IMR-90 (cell line): ENCODE data around the gene IL6ST. TPM values are rescaled to one million over a fixed set of nuclear protein-coding genes. Genes with fewer than 3 reads are reported as not detected.

ENCODE experiments used
- ATAC-seq: fragments of 200-7000 bp; cut with Tn5 transposase; 2 replicates; pipeline ENCODE4 v1.9.1; 2020; ENCODE audit warnings: low read depth, mild to moderate bottlenecking, moderate library complexity
- BruUV-seq: library from RNA; stranded (reverse); fragments of 400-500 nt; replicated peaks from 2 replicates; lab custom pipeline; 2021; lab: Mats Ljungman, UMichigan
- CTCF ChIA-PET: fragments of 300-600 bp; formaldehyde crosslinking; extraction: SDS; loops from one replicate; lab custom pipeline; 2021; ENCODE audit warnings: antibody characterized with exemption; lab: Yijun Ruan, JAX
- POLR2A ChIA-PET: fragments of 300-600 bp; sonication (Branson Sonifier 250); formaldehyde crosslinking; loops from one replicate; lab custom pipeline; 2022; ENCODE audit warnings: antibody characterized with exemption; ENCODE audit not compliant: unreplicated experiment; lab: Charles Lee
- DNase-seq: peaks from one replicate; pipeline ENCODE4 v3.0.0; 2013
- H2AFZ ChIP-seq: replicated peaks from 2 replicates; pipeline ENCODE3; 2013; ENCODE audit warnings: low read length, mild to moderate bottlenecking; ENCODE audit not compliant: poor library complexity
- H2AK5ac ChIP-seq: 2 replicates; pipeline ENCODE4 v1.6.1; 2013; ENCODE audit warnings: low read depth, low read length, inconsistent platforms
- H2AK9ac ChIP-seq: replicated peaks from 2 replicates; pipeline ENCODE3; 2013; ENCODE audit warnings: mild to moderate bottlenecking, low read depth, low read length, moderate library complexity; ENCODE audit not compliant: poor library complexity
- H2BK120ac ChIP-seq: 2 replicates; pipeline ENCODE4 v1.6.1; 2013; ENCODE audit warnings: low read depth, low read length, inconsistent platforms
- H2BK15ac ChIP-seq: 3 replicates; pipeline ENCODE4 v1.6.1; 2013; ENCODE audit warnings: low read depth, low read length, inconsistent platforms
- H2BK20ac ChIP-seq: 2 replicates; pipeline ENCODE4 v1.6.1; 2013; ENCODE audit warnings: low read depth, mild to moderate bottlenecking, inconsistent platforms, low read length, moderate library complexity
- H2BK5ac ChIP-seq: 2 replicates; pipeline ENCODE4 v1.6.1; 2013; ENCODE audit warnings: mild to moderate bottlenecking, low read depth, low read length, inconsistent platforms; ENCODE audit not compliant: poor library complexity, severe bottlenecking
- H3K14ac ChIP-seq: replicated peaks from 2 replicates; pipeline ENCODE4 v1.6.1; 2013; ENCODE audit warnings: low read depth, low read length, inconsistent platforms
- H3K18ac ChIP-seq: 2 replicates; pipeline ENCODE4 v1.6.1; 2013; ENCODE audit warnings: low read depth, low read length, control low read depth
- H3K23ac ChIP-seq: 2 replicates; pipeline ENCODE4 v1.6.1; 2013; ENCODE audit warnings: low read depth, low read length, inconsistent platforms
- H3K27ac ChIP-seq: 2 replicates; pipeline ENCODE4 v1.5.1; 2013; ENCODE audit warnings: mild to moderate bottlenecking, control low read depth, low read length; ENCODE audit not compliant: insufficient read depth
- H3K27me3 ChIP-seq: 2 replicates; pipeline ENCODE4 v1.6.1; 2013; ENCODE audit warnings: low read length; ENCODE audit not compliant: control insufficient read depth, insufficient read depth
- H3K36me3 ChIP-seq: 2 replicates; pipeline ENCODE4 v1.6.1; 2013; ENCODE audit warnings: low read length, mixed read lengths; ENCODE audit not compliant: control insufficient read depth, insufficient read depth
- H3K4ac ChIP-seq: 2 replicates; pipeline ENCODE4 v1.6.1; 2013; ENCODE audit warnings: low read depth, low read length, inconsistent platforms
- H3K4me1 ChIP-seq: 2 replicates; pipeline ENCODE4 v1.6.1; 2013; ENCODE audit warnings: low read length, mixed read lengths; ENCODE audit not compliant: control insufficient read depth, insufficient read depth
- H3K4me2 ChIP-seq: 2 replicates; pipeline ENCODE4 v1.6.1; 2013; ENCODE audit warnings: low read depth, mild to moderate bottlenecking, control low read depth, low read length, moderate library complexity
- H3K4me3 ChIP-seq: 2 replicates; pipeline ENCODE4 v1.5.1; 2013; ENCODE audit warnings: low read depth, mild to moderate bottlenecking, control low read depth, low read length, moderate library complexity; ENCODE audit not compliant: insufficient read depth
- H3K56ac ChIP-seq: 2 replicates; pipeline ENCODE4 v1.6.1; 2013; ENCODE audit warnings: low read length, inconsistent platforms; ENCODE audit not compliant: insufficient read depth; ENCODE audit errors: extremely low read depth
- H3K79me1 ChIP-seq, 2 experiments: 2 replicates each; pipeline ENCODE4 v1.6.1; 2013; ENCODE audit warnings: low read length in 2 of 2, inconsistent platforms in 1 of 2, low read depth in 1 of 2
- H3K9ac ChIP-seq: 2 replicates; pipeline ENCODE4 v1.6.1; 2013; ENCODE audit warnings: low read depth, low read length, control low read depth
- H3K9me1 ChIP-seq: 2 replicates; pipeline ENCODE4 v1.6.1; 2013; ENCODE audit warnings: low read length, inconsistent platforms; ENCODE audit not compliant: insufficient read depth
- H3K9me3 ChIP-seq: 2 replicates; pipeline ENCODE4 v1.6.1; 2013; ENCODE audit warnings: low read length; ENCODE audit not compliant: control insufficient read depth, insufficient read depth
- H4K20me1 ChIP-seq: 2 replicates; pipeline ENCODE4 v1.6.1; 2013; ENCODE audit warnings: low read length, inconsistent platforms; ENCODE audit not compliant: insufficient read depth
- H4K5ac ChIP-seq: 2 replicates; pipeline ENCODE4 v1.6.1; 2013; ENCODE audit warnings: mild to moderate bottlenecking, low read depth, low read length, control low read depth
- H4K8ac ChIP-seq, 2 experiments: 2 replicates each; pipeline ENCODE4 v1.6.1; 2013; ENCODE audit warnings: low read depth in 2 of 2, low read length in 2 of 2, control low read depth in 1 of 2, inconsistent platforms in 1 of 2
- H4K91ac ChIP-seq: 2 replicates; pipeline ENCODE4 v1.6.1; 2013; ENCODE audit warnings: low read depth, low read length, inconsistent platforms; ENCODE audit not compliant: insufficient read depth
- BHLHE40 ChIP-seq: fragments of 150-350 bp; IDR thresholded peaks from 2 replicates; pipeline ENCODE4 v1.6.1; 2016; ENCODE audit warnings: mild to moderate bottlenecking, low read depth, low read length
- CEBPB ChIP-seq: IDR thresholded peaks from 2 replicates; pipeline ENCODE4 v1.6.1; 2012; ENCODE audit warnings: low read depth, low read length, improper control_type of control experiment
- CHD1 ChIP-seq: IDR thresholded peaks from 2 replicates; pipeline ENCODE4 v1.6.1; 2012; ENCODE audit warnings: low read depth, low read length, improper control_type of control experiment
- FOS ChIP-seq: fragments of 150-350 bp; IDR thresholded peaks from 2 replicates; pipeline ENCODE4 v1.6.1; 2016; ENCODE audit warnings: low read depth, low read length
- MAFK ChIP-seq: IDR thresholded peaks from 2 replicates; pipeline ENCODE4 v1.6.1; 2012; ENCODE audit warnings: low read depth, low read length, improper control_type of control experiment
- MAZ ChIP-seq: IDR thresholded peaks from 2 replicates; pipeline ENCODE4 v1.6.1; 2012; ENCODE audit warnings: low read depth, mild to moderate bottlenecking, low read length, improper control_type of control experiment, moderate library complexity, borderline replicate concordance
- MXI1 ChIP-seq: IDR thresholded peaks from 2 replicates; pipeline ENCODE4 v1.6.1; 2012; ENCODE audit warnings: low read depth, mild to moderate bottlenecking, low read length, moderate library complexity, borderline replicate concordance
- NFE2L2 ChIP-seq: fragments of 150-350 bp; IDR thresholded peaks from 2 replicates; pipeline ENCODE4 v1.6.1; 2016; ENCODE audit warnings: low read depth, mild to moderate bottlenecking, low read length
- POLR2A ChIP-seq: IDR thresholded peaks from 2 replicates; pipeline ENCODE4 v1.6.1; 2012; ENCODE audit warnings: mild to moderate bottlenecking, low read depth, low read length
- RAD21 ChIP-seq: IDR thresholded peaks from 2 replicates; pipeline ENCODE4 v1.6.1; 2012; ENCODE audit warnings: low read length, improper control_type of control experiment
- RCOR1 ChIP-seq: IDR thresholded peaks from 2 replicates; pipeline ENCODE4 v1.6.1; 2012; ENCODE audit warnings: mild to moderate bottlenecking, low read length, improper control_type of control experiment; ENCODE audit not compliant: insufficient replicate concordance
- RFX5 ChIP-seq: IDR thresholded peaks from 2 replicates; pipeline ENCODE4 v1.8.0; 2012; ENCODE audit warnings: low read depth, mild to moderate bottlenecking, low read length, moderate library complexity
- SMC3 ChIP-seq: fragments of 150-350 bp; IDR thresholded peaks from 2 replicates; pipeline ENCODE4 v1.6.1; 2016; ENCODE audit warnings: low read depth, mild to moderate bottlenecking, antibody characterized with exemption, low read length, moderate library complexity
- WGBS, 2 experiments: methylation state at CpG; one replicate each; pipeline versions ENCODE4 v1.1.5 to v1.1.7; 2013; ENCODE audit warnings: missing lambda C conversion rate in 2 of 2; ENCODE audit not compliant: insufficient read length in 1 of 2; ENCODE audit errors: extremely low coverage in 2 of 2; 5-methylcytosine and 5-hydroxymethylcytosine counted together
- dilution Hi-C: fragments of 300-500 bp; cut with HindIII; formaldehyde crosslinking; loops from one replicate; pipeline ENCODE4 v1.14.3; 2018; ENCODE audit warnings: low sequenced_read_pairs; ENCODE audit not compliant: unreplicated experiment
- in situ Hi-C: fragments of 300-500 bp; cut with MboI; formaldehyde crosslinking; loops from 3 replicates; pipeline ENCODE4 v1.14.3; 2019; ENCODE audit warnings: low sequenced_read_pairs, inconsistent platforms, mixed read lengths
- intact Hi-C: fragments of 100-400 bp; cut with micrococcal nuclease; formaldehyde crosslinking; loops from 2 replicates; pipeline ENCODE4 v1.10.0; 2022
- polyA plus RNA-seq, 3 experiments: library from polyadenylated mRNA; depleted of rRNA; stranded (reverse); fragments of >200 nt; gene quantifications; 2 replicates each; pipeline ENCODE4 v1.2.3, GENCODE V29; 2012; ENCODE audit warnings: low replicate concordance in 1 of 3
- total RNA-seq: library from RNA; depleted of rRNA; stranded (reverse); fragments of >200 nt; gene quantifications from 2 replicates; pipeline ENCODE4 v1.2.3, GENCODE V29; 2012
- TF ChIP-seq, protein P1 (sequence below): conservative IDR thresholded peaks from 2 replicates; pipeline ENCODE4 v1.5.1; 2012; ENCODE audit warnings: mild to moderate bottlenecking, low read depth, low read length, improper control_type of control experiment
- TF ChIP-seq, protein P2 (sequence below): fragments of 150-350 bp; IDR thresholded peaks from 2 replicates; pipeline ENCODE4 v1.6.1; 2017; ENCODE audit warnings: mild to moderate bottlenecking, antibody characterized with exemption, low read length, low read depth
- TF ChIP-seq, protein P3 (sequence below): fragments of 150-350 bp; IDR thresholded peaks from 2 replicates; pipeline ENCODE4 v1.6.1; 2016; ENCODE audit warnings: low read depth, mild to moderate bottlenecking, low read length, moderate library complexity, borderline replicate concordance

The IL6ST gene
- total and polyA plus RNA-seq, 2 of the 4 experiments (the other 2 are of a cell fraction): 90.6 to 506 TPM

DNA sequence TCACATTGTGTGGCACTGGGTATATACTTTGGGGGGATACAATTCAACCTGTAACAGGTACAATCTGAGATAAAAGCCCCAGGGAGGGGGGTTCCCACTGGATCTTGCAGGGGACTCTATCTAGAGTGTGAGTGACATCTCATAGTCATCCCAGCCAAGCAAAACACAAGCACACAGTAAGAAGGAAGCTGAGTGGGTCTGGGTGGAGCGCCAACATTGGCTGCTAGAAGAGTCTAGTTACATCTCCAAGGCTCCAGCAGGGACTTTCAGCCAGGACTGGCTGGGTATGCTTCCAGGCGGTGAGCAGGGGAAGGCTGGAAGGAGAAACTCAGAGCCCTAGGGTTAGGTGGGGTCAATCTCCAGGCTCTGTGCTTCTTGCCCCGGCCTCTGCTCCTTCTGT is 90.6 kb downstream of the IL6ST start:
- intact Hi-C loops: no loop called here
- H4K20me1 ChIP-seq: no peaks in the 10 kb centered on the region
- no peaks in the 10 kb centered on the region for H3K27me3 ChIP-seq
- no peak overlapping the region for H3K4me2 ChIP-seq
- ChIA-PET POLR2A (no interaction called here), CTCF (no interaction called here)
- no peak overlapping the region for H3K14ac ChIP-seq
- H3K27ac ChIP-seq: no peak overlapping the region
- no CpG with 5 or more reads among the region's 3 CpGs for WGBS, 2 experiments
- no peak overlapping the region for H3K4ac ChIP-seq
- no peak overlapping the region for H3K23ac ChIP-seq
- H3K9ac ChIP-seq: no peak overlapping the region
- H3K4me1 ChIP-seq: no peaks in the 10 kb centered on the region
- no peaks in the 10 kb centered on the region for H3K36me3 ChIP-seq
- H2BK20ac ChIP-seq: no peak overlapping the region
- H3K4me3 ChIP-seq: no peak overlapping the region
- no peak overlapping the region for H3K56ac ChIP-seq
- no peak overlapping the region for H2AK5ac ChIP-seq
- H3K79me1 ChIP-seq: no peaks in the 10 kb centered on the region
- no peaks in the 10 kb centered on the region; the same call in 1 of the 2 replicates for H3K9me1 ChIP-seq
- dilution Hi-C loops: no loop called here
- BruUV-seq: no TSS peak
- H2BK15ac ChIP-seq: no peak overlapping the region
- ATAC-seq (no peak), DNase-seq (peak; percentile 17)
- H4K91ac ChIP-seq: no peak overlapping the region
- in situ Hi-C loops: loop anchor here (25.0 kb wide), 1 partner anchor 567 kb away; no protein-coding TSS in a partner anchor
- TF ChIP-seq NFE2L2: no peak
- no peak for TF ChIP-seq BHLHE40
- TF ChIP-seq RCOR1: no peak
- TF ChIP-seq, protein P1, sequence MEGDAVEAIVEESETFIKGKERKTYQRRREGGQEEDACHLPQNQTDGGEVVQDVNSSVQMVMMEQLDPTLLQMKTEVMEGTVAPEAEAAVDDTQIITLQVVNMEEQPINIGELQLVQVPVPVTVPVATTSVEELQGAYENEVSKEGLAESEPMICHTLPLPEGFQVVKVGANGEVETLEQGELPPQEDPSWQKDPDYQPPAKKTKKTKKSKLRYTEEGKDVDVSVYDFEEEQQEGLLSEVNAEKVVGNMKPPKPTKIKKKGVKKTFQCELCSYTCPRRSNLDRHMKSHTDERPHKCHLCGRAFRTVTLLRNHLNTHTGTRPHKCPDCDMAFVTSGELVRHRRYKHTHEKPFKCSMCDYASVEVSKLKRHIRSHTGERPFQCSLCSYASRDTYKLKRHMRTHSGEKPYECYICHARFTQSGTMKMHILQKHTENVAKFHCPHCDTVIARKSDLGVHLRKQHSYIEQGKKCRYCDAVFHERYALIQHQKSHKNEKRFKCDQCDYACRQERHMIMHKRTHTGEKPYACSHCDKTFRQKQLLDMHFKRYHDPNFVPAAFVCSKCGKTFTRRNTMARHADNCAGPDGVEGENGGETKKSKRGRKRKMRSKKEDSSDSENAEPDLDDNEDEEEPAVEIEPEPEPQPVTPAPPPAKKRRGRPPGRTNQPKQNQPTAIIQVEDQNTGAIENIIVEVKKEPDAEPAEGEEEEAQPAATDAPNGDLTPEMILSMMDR: no peak
- TF ChIP-seq RAD21: no peak
- no peak for TF ChIP-seq RFX5
- no peak for TF ChIP-seq SMC3
- TF ChIP-seq, protein P2, sequence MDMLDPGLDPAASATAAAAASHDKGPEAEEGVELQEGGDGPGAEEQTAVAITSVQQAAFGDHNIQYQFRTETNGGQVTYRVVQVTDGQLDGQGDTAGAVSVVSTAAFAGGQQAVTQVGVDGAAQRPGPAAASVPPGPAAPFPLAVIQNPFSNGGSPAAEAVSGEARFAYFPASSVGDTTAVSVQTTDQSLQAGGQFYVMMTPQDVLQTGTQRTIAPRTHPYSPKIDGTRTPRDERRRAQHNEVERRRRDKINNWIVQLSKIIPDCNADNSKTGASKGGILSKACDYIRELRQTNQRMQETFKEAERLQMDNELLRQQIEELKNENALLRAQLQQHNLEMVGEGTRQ: no peak
- no peak for TF ChIP-seq MAFK
- TF ChIP-seq, protein P3, sequence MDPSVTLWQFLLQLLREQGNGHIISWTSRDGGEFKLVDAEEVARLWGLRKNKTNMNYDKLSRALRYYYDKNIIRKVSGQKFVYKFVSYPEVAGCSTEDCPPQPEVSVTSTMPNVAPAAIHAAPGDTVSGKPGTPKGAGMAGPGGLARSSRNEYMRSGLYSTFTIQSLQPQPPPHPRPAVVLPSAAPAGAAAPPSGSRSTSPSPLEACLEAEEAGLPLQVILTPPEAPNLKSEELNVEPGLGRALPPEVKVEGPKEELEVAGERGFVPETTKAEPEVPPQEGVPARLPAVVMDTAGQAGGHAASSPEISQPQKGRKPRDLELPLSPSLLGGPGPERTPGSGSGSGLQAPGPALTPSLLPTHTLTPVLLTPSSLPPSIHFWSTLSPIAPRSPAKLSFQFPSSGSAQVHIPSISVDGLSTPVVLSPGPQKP: no peak
- TF ChIP-seq MXI1: no peak
- TF ChIP-seq POLR2A: no peak
- no peak for TF ChIP-seq MAZ
- no peak for TF ChIP-seq FOS
- TF ChIP-seq CHD1: no peak
- TF ChIP-seq CEBPB: no peak
- no peak overlapping the region for H3K18ac ChIP-seq
- H2BK5ac ChIP-seq: no peak overlapping the region
- H2AFZ ChIP-seq: no peak overlapping the region
- no peak overlapping the region for H2AK9ac ChIP-seq
- no peak overlapping the region for H4K5ac ChIP-seq
- H4K8ac ChIP-seq: no peak overlapping the region
- no peaks in the 10 kb centered on the region; the same call in 1 of the 2 replicates for H3K9me3 ChIP-seq
- no peak overlapping the region for H2BK120ac ChIP-seq
